Activated naive CD8-positive, alpha-beta T cell treated with anti-CD3 and anti-CD28 coated beads, Interleukin-2, amount 10 ng/mL, durations not matched to agents 7 days and 5 days (primary cell): Measurements from ENCODE around the gene TOMM22. TPM values are rescaled to one million over a fixed set of nuclear protein-coding genes. Genes with fewer than 3 reads are reported as not detected.
A peak's percentile ranks its signal among the peaks of the same experiment; 100 is the strongest.

Source experiments
- ATAC-seq: fragments of 150-1000 bp; cut with Tn5 transposase; one replicate; pipeline ENCODE4 v1.10.0; 2021; ENCODE audit warnings: low read depth, moderate library complexity
- POLR2A ChIA-PET: fragments of 350-600 bp; sonication (Branson Sonifier 250); formaldehyde crosslinking; loops from one replicate; lab custom pipeline; 2021; ENCODE audit warnings: antibody characterized with exemption; lab: Charles Lee
- DNase-seq: peaks from one replicate; pipeline ENCODE4 v3.0.0; 2021
- H3K27ac Mint-ChIP-seq: one replicate; pipeline ENCODE4 v1.8.0; 2022; ENCODE audit warnings: mild to moderate bottlenecking, mixed read lengths
- H3K27me3 Mint-ChIP-seq: one replicate; pipeline ENCODE4 v1.8.0; 2022; ENCODE audit warnings: mild to moderate bottlenecking, moderate library complexity, mixed read lengths
- H3K36me3 Mint-ChIP-seq: one replicate; pipeline ENCODE4 v1.8.0; 2021; ENCODE audit warnings: mild to moderate bottlenecking, mixed read lengths
- H3K4me1 Mint-ChIP-seq: one replicate; pipeline ENCODE4 v1.8.0; 2021; ENCODE audit warnings: mixed read lengths
- H3K4me3 Mint-ChIP-seq: one replicate; pipeline ENCODE4 v1.8.0; 2022; ENCODE audit warnings: mild to moderate bottlenecking, moderate library complexity, mixed read lengths
- H3K9me3 Mint-ChIP-seq: one replicate; pipeline ENCODE4 v1.8.0; 2021; ENCODE audit warnings: mixed read lengths
- total RNA-seq, 2 experiments: library from RNA; stranded (reverse); gene quantifications; one replicate each; pipeline ENCODE4 v1.2.3, GENCODE V29; 2021

Gene TOMM22
- total RNA-seq, 2 experiments from 2014 or later: 58.7 to 60.4 TPM

GRCh38 chr22:38657045-38657909 is 24.5 kb upstream of the TOMM22 start:
- H3K27me3 Mint-ChIP-seq: no peaks in the 10 kb centered on the region
- POLR2A ChIA-PET: interaction anchor here (0.8 to 1.2 kb wide), 3 partner anchors 9 to 87 kb away, joined by 3 to 5 read pairs (median 5); partner anchors contain the start of gene TOMM22
- peaks cover 3% of the 10 kb centered on the region for H3K36me3 Mint-ChIP-seq
- no peaks in the 10 kb centered on the region for H3K9me3 Mint-ChIP-seq
- ATAC-seq (peak; percentile 46), DNase-seq (peak; percentile 55)
- peak overlapping the region; percentile 93 for H3K27ac Mint-ChIP-seq
- H3K4me1 Mint-ChIP-seq: peaks cover 9% of the 10 kb centered on the region
- H3K4me3 Mint-ChIP-seq: peak overlapping the region; percentile 92

- Mint-ChIP-seq H3K9me3 (peaks cover 2% of the 10 kb centered on the region), H3K27me3 (no peaks in the 10 kb centered on the region), H3K27ac (no peak overlapping the region), H3K4me1 (no peaks in the 10 kb centered on the region), H3K4me3 (no peak overlapping the region), H3K36me3 (peaks cover 14% of the 10 kb centered on the region)
- POLR2A ChIA-PET: no interaction called here
- ATAC-seq (no peak), DNase-seq (no peak)
These were observed 6.9 kb upstream of the TOMM22 start for GRCh38 chr22:38674888-38675287.

GRCh38 chr22:38675833-38676232 is 5.9 kb upstream of the TOMM22 start:
- no peak for ATAC-seq
- peaks cover 10% of the 10 kb centered on the region for H3K36me3 Mint-ChIP-seq
- POLR2A ChIA-PET: no interaction called here
- H3K27ac Mint-ChIP-seq: no peak overlapping the region
- peaks cover 2% of the 10 kb centered on the region for H3K9me3 Mint-ChIP-seq
- H3K4me3 Mint-ChIP-seq: no peak overlapping the region
- H3K4me1 Mint-ChIP-seq: peaks cover 3% of the 10 kb centered on the region
- DNase-seq: no peak
- no peaks in the 10 kb centered on the region for H3K27me3 Mint-ChIP-seq

- DNase-seq (no peak), ATAC-seq (no peak)
- Mint-ChIP-seq H3K27me3 (no peaks in the 10 kb centered on the region), H3K27ac (no peak overlapping the region), H3K36me3 (peaks cover 25% of the 10 kb centered on the region), H3K4me3 (no peak overlapping the region), H3K4me1 (peaks cover 20% of the 10 kb centered on the region), H3K9me3 (no peaks in the 10 kb centered on the region)
- POLR2A ChIA-PET: no interaction called here
These were observed 3.1 kb downstream of the TOMM22 start for GRCh38 chr22:38684895-38685294.

- Mint-ChIP-seq H3K4me1 (peaks cover 18% of the 10 kb centered on the region), H3K27ac (no peak overlapping the region), H3K27me3 (no peaks in the 10 kb centered on the region), H3K4me3 (no peak overlapping the region), H3K36me3 (peaks cover 25% of the 10 kb centered on the region), H3K9me3 (no peaks in the 10 kb centered on the region)
- no peak for ATAC-seq
- POLR2A ChIA-PET: no interaction called here
- no peak for DNase-seq
These were observed 4.0 kb downstream of the TOMM22 start for GRCh38 chr22:38685761-38686160.

GRCh38 chr22:38689651-38690050 is 7.9 kb downstream of the TOMM22 start:
- H3K4me3 Mint-ChIP-seq: no peak overlapping the region
- ATAC-seq (no peak), DNase-seq (no peak)
- H3K4me1 Mint-ChIP-seq: peaks cover 14% of the 10 kb centered on the region
- POLR2A ChIA-PET: interaction anchor here (0.6 to 1.9 kb wide), 2 partner anchors 9 to 71 kb away, joined by 3 to 5 read pairs; no protein-coding TSS in a partner anchor
- peaks cover 23% of the 10 kb centered on the region for H3K36me3 Mint-ChIP-seq
- H3K27me3 Mint-ChIP-seq: no peaks in the 10 kb centered on the region
- H3K9me3 Mint-ChIP-seq: no peaks in the 10 kb centered on the region
- H3K27ac Mint-ChIP-seq: no peak overlapping the region

- Mint-ChIP-seq H3K9me3 (no peaks in the 10 kb centered on the region), H3K4me1 (peaks cover 46% of the 10 kb centered on the region), H3K4me3 (no peak overlapping the region), H3K27me3 (no peaks in the 10 kb centered on the region), H3K27ac (no peak overlapping the region), H3K36me3 (peaks cover 31% of the 10 kb centered on the region)
- POLR2A ChIA-PET: interaction anchor here (4.1 kb wide), 1 partner anchor 12 kb away, joined by 13 read pairs; the partner anchor contains the start of gene TOMM22
- no peak for DNase-seq
- ATAC-seq: no peak
These were observed 12.3 kb downstream of the TOMM22 start for GRCh38 chr22:38694049-38694448.

- peaks cover 51% of the 10 kb centered on the region for H3K4me1 Mint-ChIP-seq
- H3K4me3 Mint-ChIP-seq: no peak overlapping the region
- no peaks in the 10 kb centered on the region for H3K27me3 Mint-ChIP-seq
- H3K9me3 Mint-ChIP-seq: no peaks in the 10 kb centered on the region
- POLR2A ChIA-PET: interaction anchor here (0.5 to 4.1 kb wide), 4 partner anchors 9 to 13 kb away, joined by 3 to 13 read pairs (median 4); partner anchors contain the start of genes GTPBP1 and TOMM22
- peak overlapping the region; percentile 60 for H3K27ac Mint-ChIP-seq
- no peak for DNase-seq
- no peak for ATAC-seq
- H3K36me3 Mint-ChIP-seq: peaks cover 30% of the 10 kb centered on the region
These were observed 13.2 kb downstream of the TOMM22 start for GRCh38 chr22:38694940-38695339.

- peak; percentile 21 for ATAC-seq
- no peaks in the 10 kb centered on the region for H3K27me3 Mint-ChIP-seq
- POLR2A ChIA-PET: interaction anchor here (0.5 to 4.3 kb wide), 5 partner anchors 9 to 35 kb away, joined by 3 to 33 read pairs (median 6); partner anchors contain the start of genes GTPBP1 and TOMM22
- H3K27ac Mint-ChIP-seq: peak overlapping the region; percentile 86
- H3K4me3 Mint-ChIP-seq: peak overlapping the region; percentile 94
- H3K36me3 Mint-ChIP-seq: peaks cover 25% of the 10 kb centered on the region
- H3K9me3 Mint-ChIP-seq: no peaks in the 10 kb centered on the region
- no peak for DNase-seq
- H3K4me1 Mint-ChIP-seq: peaks cover 48% of the 10 kb centered on the region
These were observed 15.1 kb downstream of the TOMM22 start for GRCh38 chr22:38696606-38697424.

GRCh38 chr22:38697425-38698089 is 15.8 kb downstream of the TOMM22 start:
- Mint-ChIP-seq H3K27ac (peak overlapping the region; percentile 86), H3K36me3 (peaks cover 25% of the 10 kb centered on the region), H3K27me3 (no peaks in the 10 kb centered on the region), H3K4me3 (peak overlapping the region; percentile 94), H3K9me3 (no peaks in the 10 kb centered on the region), H3K4me1 (peaks cover 48% of the 10 kb centered on the region)
- no peak for ATAC-seq
- no peak for DNase-seq
- POLR2A ChIA-PET: interaction anchor here (1.2 to 4.3 kb wide), 6 partner anchors 8 to 57 kb away, joined by 3 to 33 read pairs (median 6); partner anchors contain the start of genes GTPBP1 and TOMM22

- Mint-ChIP-seq H3K4me1 (peaks cover 41% of the 10 kb centered on the region), H3K27me3 (no peaks in the 10 kb centered on the region), H3K27ac (peak overlapping the region; percentile 98), H3K9me3 (no peaks in the 10 kb centered on the region), H3K36me3 (peaks cover 23% of the 10 kb centered on the region), H3K4me3 (peak overlapping the region; percentile 94)
- ATAC-seq: no peak
- POLR2A ChIA-PET: interaction anchor here (1.1 to 4.3 kb wide), 5 partner anchors 8 to 56 kb away, joined by 4 to 33 read pairs (median 5); partner anchors contain the start of gene TOMM22
- DNase-seq: no peak
These were observed 16.8 kb downstream of the TOMM22 start for GRCh38 chr22:38698407-38699094.

GRCh38 chr22:38699143-38699542 is 17.4 kb downstream of the TOMM22 start:
- Mint-ChIP-seq H3K4me1 (peaks cover 44% of the 10 kb centered on the region), H3K27me3 (no peaks in the 10 kb centered on the region), H3K9me3 (no peaks in the 10 kb centered on the region), H3K36me3 (peaks cover 22% of the 10 kb centered on the region), H3K4me3 (peak overlapping the region; percentile 94), H3K27ac (peak overlapping the region; percentile 98)
- DNase-seq (no peak), ATAC-seq (no peak)
- POLR2A ChIA-PET: interaction anchor here (1.1 to 4.3 kb wide), 5 partner anchors 11 to 56 kb away, joined by 4 to 33 read pairs (median 5); partner anchors contain the start of gene TOMM22
